ENCODE data around the gene IRGC. TPM values are rescaled to one million over a fixed set of nuclear protein-coding genes. Genes with fewer than 3 reads are reported as not detected.

The IRGC gene
- total and polyA plus RNA-seq, 9 of the 15 experiments (the other 6 are each of a cell fraction or from before 2014, with no cell fraction given), result not detected

- no peak for TF ChIP-seq TEAD4 (IDR thresholded peaks at IDR 0.05; ENCODE audit: low read length)
- no peak for TF ChIP-seq TEAD4 (CRISPR knock-in tag; IDR thresholded peaks at IDR 0.05; ENCODE audit: borderline replicate concordance)
- TF ChIP-seq ZNF184 (CRISPR knock-in tag; IDR thresholded peaks at IDR 0.05), result no peak
- no peak for TF ChIP-seq PURB (CRISPR knock-in tag; IDR thresholded peaks at IDR 0.05; ENCODE audit: low read depth)
- TF ChIP-seq, protein P1, sequence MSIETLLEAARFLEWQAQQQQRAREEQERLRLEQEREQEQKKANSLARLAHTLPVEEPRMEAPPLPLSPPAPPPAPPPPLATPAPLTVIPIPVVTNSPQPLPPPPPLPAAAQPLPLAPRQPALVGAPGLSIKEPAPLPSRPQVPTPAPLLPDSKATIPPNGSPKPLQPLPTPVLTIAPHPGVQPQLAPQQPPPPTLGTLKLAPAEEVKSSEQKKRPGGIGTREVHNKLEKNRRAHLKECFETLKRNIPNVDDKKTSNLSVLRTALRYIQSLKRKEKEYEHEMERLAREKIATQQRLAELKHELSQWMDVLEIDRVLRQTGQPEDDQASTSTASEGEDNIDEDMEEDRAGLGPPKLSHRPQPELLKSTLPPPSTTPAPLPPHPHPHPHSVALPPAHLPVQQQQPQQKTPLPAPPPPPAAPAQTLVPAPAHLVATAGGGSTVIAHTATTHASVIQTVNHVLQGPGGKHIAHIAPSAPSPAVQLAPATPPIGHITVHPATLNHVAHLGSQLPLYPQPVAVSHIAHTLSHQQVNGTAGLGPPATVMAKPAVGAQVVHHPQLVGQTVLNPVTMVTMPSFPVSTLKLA (conservative IDR thresholded peaks at IDR 0.05), result no peak
- TF ChIP-seq CEBPG (CRISPR knock-in tag; IDR thresholded peaks at IDR 0.05), result no peak
- 0 out of 4 replicates have a peak, but pooled peaks of 1 of the 2 experiments have one; percentile 20 for TF ChIP-seq CEBPG (tag; conservative IDR thresholded peaks at IDR 0.05 in 1 of 2, IDR thresholded peaks at IDR 0.05 in 1 of 2)
- peak; percentile 55 to 64 for TF ChIP-seq KDM1A (IDR thresholded peaks at IDR 0.05)
- no peak for TF ChIP-seq SMC3 (conservative IDR thresholded peaks at IDR 0.05; ENCODE audit: insufficient read depth, low read depth, low read length)
- no peak for TF ChIP-seq TAF9B (IDR thresholded peaks at IDR 0.05; ENCODE audit: partially characterized antibody)
- TF ChIP-seq ZNF354B (CRISPR knock-in tag; IDR thresholded peaks at IDR 0.05), result no peak
- TF ChIP-seq USF2 (CRISPR knock-in tag; IDR thresholded peaks at IDR 0.05), result 0 out of 2 replicates have a peak, but pooled peaks have one; percentile 28
Observed at GRCh38 chr19:43711751-43712355, 4.0 kb upstream of the IRGC start (continued).

Data from K562 (cell line).